SK-N-SH treated with all-trans-retinoic acid at 6 μM for 48 hours (cell line): Measurements from ENCODE around the gene GALNT17.

ENCODE experiments used
- ARNTL ChIP-seq: fragments of 450-650 bp; formaldehyde crosslinking; IDR thresholded peaks from 2 replicates; pipeline ENCODE4 v1.5.0; 2020; ENCODE audit warnings: low read depth, mild to moderate bottlenecking, moderate library complexity, borderline replicate concordance
- ESRRG ChIP-seq: fragments of 250-450 bp; sonication (Bioruptor Pico); IDR thresholded peaks from 2 replicates; pipeline ENCODE4 v1.6.1; 2021; ENCODE audit warnings: mild to moderate bottlenecking
- OSR1 ChIP-seq: fragments of 250-450 bp; sonication (Bioruptor Pico); IDR thresholded peaks from 2 replicates; pipeline ENCODE4 v1.8.0; 2022; ENCODE audit warnings: moderate library complexity, mild to moderate bottlenecking, inconsistent platforms
- PATZ1 ChIP-seq: fragments of 250-450 bp; sonication (Bioruptor Pico); IDR thresholded peaks from 2 replicates; pipeline ENCODE4 v1.8.0; 2020; ENCODE audit warnings: mild to moderate bottlenecking, moderate library complexity, borderline replicate concordance
- SNAI2 ChIP-seq: fragments of 250-450 bp; sonication (Bioruptor Pico); IDR thresholded peaks from 2 replicates; pipeline ENCODE4 v1.5.0; 2020; ENCODE audit warnings: mild to moderate bottlenecking, moderate library complexity
- ZNF565 ChIP-seq: fragments of 450-650 bp; formaldehyde crosslinking; conservative IDR thresholded peaks from 2 replicates; pipeline ENCODE4 v1.5.0; 2020; ENCODE audit warnings: low read depth, mild to moderate bottlenecking, moderate library complexity

- TF ChIP-seq ESRRG (CRISPR knock-in tag) (no peak), PATZ1 (CRISPR knock-in tag) (no peak), SNAI2 (CRISPR knock-in tag) (no peak), ZNF565 (CRISPR knock-in tag) (no peak), OSR1 (CRISPR knock-in tag) (no peak), ARNTL (no peak)
Observed at GRCh38 chr7:71251706-71252105, 119.8 kb downstream of the GALNT17 start.
